Tibial nerve (tissue), 4 donors: ENCODE data around the gene IER3IP1. TPM values are rescaled to one million over a fixed set of nuclear protein-coding genes. Genes with fewer than 3 reads are reported as not detected.
"Not testable (repeated sequence)": the region's sequence is repeated elsewhere in the genome, so short reads cannot be mapped to it uniquely, and the experiment has no call there.

Experiments
- DNase-seq, 2 donors: peaks; one replicate each; pipeline ENCODE4 v3.0.0-alpha.2; 2019; ENCODE audit warnings: low spot score in 2 of 2
- H3K27ac ChIP-seq, 4 donors: fragments of 200-600 bp; sonication (generic) in 3 of 4; one replicate each; pipeline ENCODE4 v1.5.1; 2017 to 2019; ENCODE audit warnings: mild to moderate bottlenecking in 1 of 4
- H3K27me3 ChIP-seq, 2 donors: fragments of 200-600 bp; sonication (generic) in 1 of 2; one replicate each; pipeline versions ENCODE4 v1.5.1 to v1.6.0; 2017 to 2019
- H3K36me3 ChIP-seq, 3 donors: fragments of 200-600 bp; sonication (generic); one replicate each; pipeline ENCODE4 v1.5.1; 2018 to 2019
- H3K4me1 ChIP-seq, 4 donors: fragments of 200-600 bp; sonication (generic) in 3 of 4; one replicate each; pipeline ENCODE4 v1.5.1; 2017 to 2019
- H3K4me3 ChIP-seq, 4 donors: fragments of 200-600 bp; sonication (generic) in 3 of 4; one replicate each; pipeline ENCODE4 v1.5.1; 2017 to 2019; ENCODE audit warnings: mild to moderate bottlenecking in 1 of 4, moderate library complexity in 1 of 4
- H3K9me3 ChIP-seq, 4 donors: fragments of 200-600 bp; sonication (generic) in 3 of 4; one replicate each; pipeline ENCODE4 v1.5.1; 2017 to 2019
- CTCF ChIP-seq, 5 experiments: fragments of 200-600 bp in 3 of 5; fragments of 450-650 bp in 2 of 5; sonication (generic) in 3 of 5; IDR thresholded peaks; one replicate each; pipeline ENCODE4 v1.5.1; 2016 to 2019; ENCODE audit warnings: antibody characterized with exemption in 5 of 5, mild to moderate bottlenecking in 3 of 5, moderate library complexity in 2 of 5
- EP300 ChIP-seq, 2 donors: sonication (generic); formaldehyde crosslinking; IDR thresholded peaks; one replicate each; pipeline ENCODE4 v1.6.1; 2017; ENCODE audit warnings: antibody characterized with exemption in 2 of 2, mild to moderate bottlenecking in 1 of 2
- POLR2A ChIP-seq, 2 donors: fragments of 450-650 bp; IDR thresholded peaks; one replicate each; pipeline ENCODE4 v1.6.1; 2017; ENCODE audit warnings: antibody characterized with exemption in 2 of 2, mild to moderate bottlenecking in 2 of 2, moderate library complexity in 2 of 2
- WGBS, 2 donors: methylation state at CpG; one replicate each; pipeline ENCODE4 v1.1.5; 2018; 5-methylcytosine and 5-hydroxymethylcytosine counted together
- total RNA-seq, 4 donors: library from RNA; depleted of rRNA; stranded (reverse); fragments of >200 nt; gene quantifications; one replicate each; pipeline ENCODE4 v1.1.0, GENCODE V29; 2016

The IER3IP1 gene
- total RNA-seq, 4 donors from 2014 or later: 7.5 to 8.7 (median 8.0) TPM

- no peaks in the 10 kb centered on the region for H3K36me3 ChIP-seq
- TF ChIP-seq CTCF (IDR thresholded peaks at IDR 0.05) (peak; percentile 31 to 60 (median 47)), POLR2A (IDR thresholded peaks at IDR 0.05) (no peak), EP300 (IDR thresholded peaks at IDR 0.05) (no peak)
- 59 to 61% methylated on average over 3 of the region's 3 CpGs for WGBS, 2 donors
- DNase-seq: peak in 1 of 2 donors; percentile 35
- H3K9me3 ChIP-seq: no peaks in the 10 kb centered on the region
- no peaks in the 10 kb centered on the region for H3K4me1 ChIP-seq
- no peak overlapping the region for H3K4me3 ChIP-seq
- H3K27ac ChIP-seq: no peak overlapping the region
- no peaks in the 10 kb centered on the region for H3K27me3 ChIP-seq
Observed at GRCh38 chr18:47204908-47205522, 28.9 kb upstream of the IER3IP1 start.

GRCh38 chr18:47203626-47204464 is 27.7 kb upstream of the IER3IP1 start:
- no peak overlapping the region for H3K4me3 ChIP-seq
- no peak for DNase-seq
- no peaks in the 10 kb centered on the region for H3K27me3 ChIP-seq
- H3K9me3 ChIP-seq: no peaks in the 10 kb centered on the region
- no peaks in the 10 kb centered on the region for H3K36me3 ChIP-seq
- H3K27ac ChIP-seq: no peak overlapping the region
- 37 to 39% methylated on average over 3 of the region's 3 CpGs for WGBS, 2 donors
- H3K4me1 ChIP-seq: no peaks in the 10 kb centered on the region
- TF ChIP-seq EP300 (IDR thresholded peaks at IDR 0.05) (no peak), POLR2A (IDR thresholded peaks at IDR 0.05) (no peak), CTCF (IDR thresholded peaks at IDR 0.05) (no peak)

GRCh38 chr18:47195961-47196360 is 19.8 kb upstream of the IER3IP1 start:
- H3K27ac ChIP-seq, DNase-seq: not testable (repeated sequence)

GRCh38 chr18:47191961-47192360 is 15.8 kb upstream of the IER3IP1 start:
- Histone ChIP-seq H3K27ac (no peak overlapping the region), H3K36me3 (no peaks in the 10 kb centered on the region), H3K27me3 (peaks cover 0 to 8% of the 10 kb centered on the region in 2 donors), H3K4me1 (no peaks in the 10 kb centered on the region), H3K9me3 (no peaks in the 10 kb centered on the region), H3K4me3 (no peak overlapping the region)
- no peak for DNase-seq
- TF ChIP-seq EP300 (IDR thresholded peaks at IDR 0.05): no peak
- 81 to 94% methylated on average over 2 of the region's 2 CpGs for WGBS, 2 donors

More at GRCh38 chr18:47195961-47196360, 19.8 kb upstream of the IER3IP1 start:
- H3K36me3 ChIP-seq, H3K9me3 ChIP-seq, H3K4me3 ChIP-seq, H3K27me3 ChIP-seq, H3K4me1 ChIP-seq: not testable (repeated sequence)
- WGBS, 2 donors: 65 to 73% methylated on average over 3 of the region's 3 CpGs

GRCh38 chr18:47187721-47188120 is 11.6 kb upstream of the IER3IP1 start:
- H3K27ac ChIP-seq: no peak overlapping the region
- WGBS, 2 donors: 77 to 88% methylated on average over 7 of the region's 7 CpGs

More at GRCh38 chr18:47187721-47188120, 11.6 kb upstream of the IER3IP1 start:
- Histone ChIP-seq H3K9me3 (no peaks in the 10 kb centered on the region), H3K4me1 (no peaks in the 10 kb centered on the region), H3K36me3 (no peaks in the 10 kb centered on the region), H3K4me3 (no peak overlapping the region), H3K27me3 (peaks cover 0 to 8% of the 10 kb centered on the region in 2 donors)
- DNase-seq: no peak
- TF ChIP-seq POLR2A (IDR thresholded peaks at IDR 0.05) (no peak), CTCF (IDR thresholded peaks at IDR 0.05) (no peak), EP300 (IDR thresholded peaks at IDR 0.05) (no peak)
